ENCODE results near the gene CIRBP. TPM values are rescaled to one million over a fixed set of nuclear protein-coding genes. Genes with fewer than 3 reads are reported as not detected.

CIRBP gene
- total RNA-seq, 1 experiment from 2014 or later: 136 TPM

DNA sequence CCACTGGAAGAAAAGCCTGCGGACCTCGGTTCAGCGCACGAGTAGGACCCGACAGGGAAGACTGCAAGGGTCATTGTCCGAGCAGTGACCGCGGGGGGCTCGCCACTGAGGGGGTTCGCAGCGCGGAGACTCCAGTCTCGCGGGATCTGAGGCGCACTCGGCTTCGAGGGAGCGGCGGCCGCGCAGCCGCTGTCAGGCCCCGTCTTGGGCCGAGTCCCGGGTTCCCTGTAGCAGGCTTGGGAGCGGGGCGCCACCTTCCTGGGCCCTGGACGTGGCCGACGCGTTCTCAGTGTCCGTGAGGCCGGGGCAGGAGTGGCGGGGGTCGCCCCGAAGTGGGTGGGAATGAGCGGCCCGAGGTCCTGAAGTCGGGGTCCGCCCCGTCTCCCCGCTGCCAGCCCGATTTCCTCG, 5.7 kb downstream of the CIRBP start:
- H3K36me3 ChIP-seq (ENCODE audit: low read depth, low read length): peaks cover 6% of the 10 kb centered on the region; the same call in 1 of the 2 replicates
- no peaks in the 10 kb centered on the region for H3K9me2 ChIP-seq (replicated peaks; ENCODE audit: low read length)
- POLR2A ChIA-PET (ENCODE audit: unreplicated experiment): no interaction called here
- H2AFZ ChIP-seq (ENCODE audit: low read length): no peak overlapping the region
- peak overlapping the region; percentile 70 for H3K4me3 ChIP-seq (ENCODE audit: low read length)
- H4K20me1 ChIP-seq (ENCODE audit: low read length): no peaks in the 10 kb centered on the region
- H3K27ac ChIP-seq (ENCODE audit: low read length): peak overlapping the region; percentile 95
- H3K27me3 ChIP-seq (ENCODE audit: low read length): no peaks in the 10 kb centered on the region
- peaks cover 70% of the 10 kb centered on the region for H3K79me2 ChIP-seq (ENCODE audit: low read length)
- TF ChIP-seq EZH2 (IDR thresholded peaks at IDR 0.05; ENCODE audit: low read length, unreplicated experiment) (no peak), EZH2phosphoT487 (IDR thresholded peaks at IDR 0.05; ENCODE audit: borderline replicate concordance, low read length) (no peak), CTCF (conservative IDR thresholded peaks at IDR 0.05; ENCODE audit: low read depth, low read length) (no peak)
- no peaks in the 10 kb centered on the region for H3K9me3 ChIP-seq (ENCODE audit: low read length)
- peaks cover 57% of the 10 kb centered on the region for H3K4me1 ChIP-seq (ENCODE audit: insufficient read depth, low read length)
- intact Hi-C loops (cut with micrococcal nuclease): loop anchor here (10.0 kb wide), 1 partner anchor 80 kb away; a partner anchor contains a TSS
- peak overlapping the region; percentile 95 for H3K4me2 ChIP-seq (ENCODE audit: low read length)
- H3K9ac ChIP-seq (ENCODE audit: low read length): peak overlapping the region; percentile 92
- ATAC-seq: peak; percentile 2; the same call in 1 of the 2 replicates
- no TSS peak for BruUV-seq (replicated peaks)
- CTCF ChIA-PET: interaction anchor here (1.0 kb wide), 1 partner anchor 31 kb away, joined by 5 read pairs; no protein-coding TSS in a partner anchor
- DNase-seq: no peak
- H3F3A ChIP-seq (ENCODE audit: low read length, unreplicated experiment): no peaks in the 10 kb centered on the region

DNA sequence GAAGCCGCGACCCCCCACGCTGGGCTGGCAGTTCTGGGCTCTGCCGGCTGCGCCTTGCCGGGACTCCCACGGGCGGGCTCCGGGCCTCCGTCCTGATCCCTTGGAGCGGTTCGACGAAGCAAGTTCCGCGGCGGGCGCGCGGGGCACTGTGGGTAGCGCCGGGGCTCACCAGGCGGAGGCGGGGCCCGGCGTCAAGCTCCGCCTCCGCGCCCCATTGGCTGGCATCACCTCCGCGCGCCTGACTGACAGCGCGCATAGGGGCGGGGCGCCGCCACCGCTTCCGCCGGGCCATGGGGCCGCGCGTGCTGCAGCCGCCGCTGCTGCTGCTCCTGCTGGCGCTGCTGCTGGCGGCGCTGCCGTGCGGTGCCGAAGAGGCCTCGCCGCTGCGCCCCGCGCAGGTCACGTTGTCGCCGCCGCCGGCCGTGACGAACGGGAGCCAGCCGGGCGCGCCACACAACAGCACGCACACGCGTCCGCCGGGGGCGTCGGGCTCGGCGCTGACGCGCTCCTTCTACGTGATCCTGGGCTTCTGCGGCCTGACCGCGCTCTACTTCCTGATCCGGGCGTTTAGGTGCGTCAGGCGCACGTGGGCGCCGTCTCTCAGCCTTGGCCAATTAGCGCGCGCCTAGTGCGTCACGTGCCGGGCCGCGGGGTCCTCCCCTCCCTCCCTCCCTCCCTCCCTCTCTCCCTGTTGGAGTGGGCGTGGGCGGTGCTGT, 6.3 kb downstream of the CIRBP start, which contains the start of gene FAM174C:
FAM174C (plus strand) TSS at position 271 of the 716 bp plus-strand sequence; CDS start at position 291, 20 bp downstream.
- intact Hi-C loops (cut with micrococcal nuclease): loop anchor here (10.0 kb wide), 1 partner anchor 79 kb away; a partner anchor contains a TSS
- Histone ChIP-seq H3K79me2 (ENCODE audit: low read length) (peaks cover 64% of the 10 kb centered on the region), H3K4me1 (ENCODE audit: insufficient read depth, low read length) (peaks cover 52% of the 10 kb centered on the region), H3K4me2 (ENCODE audit: low read length) (peak within 1 kb of the TSS; percentile 95), H4K20me1 (ENCODE audit: low read length) (no peaks in the 10 kb centered on the region), H3K27ac (ENCODE audit: low read length) (peak within 1 kb of the TSS; percentile 95), H3K9me3 (ENCODE audit: low read length) (no peaks in the 10 kb centered on the region), H2AFZ (ENCODE audit: low read length) (peak within 1 kb of the TSS; percentile 57), H3K9ac (ENCODE audit: low read length) (peak within 1 kb of the TSS; percentile 92), H3K27me3 (ENCODE audit: low read length) (no peaks in the 10 kb centered on the region), H3K36me3 (ENCODE audit: low read depth, low read length) (peaks cover 6% of the 10 kb centered on the region; the same call in 1 of the 2 replicates), H3K9me2 (replicated peaks; ENCODE audit: low read length) (no peaks in the 10 kb centered on the region), H3K4me3 (ENCODE audit: low read length) (peak within 1 kb of the TSS; percentile 70), H3F3A (ENCODE audit: low read length, unreplicated experiment) (no peaks in the 10 kb centered on the region)
- ATAC-seq (peak; percentile 69), DNase-seq (peak; percentile 92)
- POLR2A ChIA-PET (ENCODE audit: unreplicated experiment): interaction anchor here (0.6 kb wide), 1 partner anchor 9 kb away, joined by 3 read pairs; no protein-coding TSS in a partner anchor
- CTCF ChIA-PET: interaction anchor here (1.0 kb wide), 1 partner anchor 31 kb away, joined by 5 read pairs; no protein-coding TSS in a partner anchor
- TF ChIP-seq CTCF (conservative IDR thresholded peaks at IDR 0.05; ENCODE audit: low read depth, low read length): no peak
- TF ChIP-seq EZH2phosphoT487 (IDR thresholded peaks at IDR 0.05; ENCODE audit: borderline replicate concordance, low read length): no peak
- TF ChIP-seq EZH2 (IDR thresholded peaks at IDR 0.05; ENCODE audit: low read length, unreplicated experiment): no peak
- no TSS peak for BruUV-seq (replicated peaks)
